Forelimb muscle (tissue), 1 donor: Measurements from ENCODE around the gene RPL21. TPM values are rescaled to one million over a fixed set of nuclear protein-coding genes. Genes with fewer than 3 reads are reported as not detected.
"Not testable (repeated sequence)": the region's sequence is repeated elsewhere in the genome, so short reads cannot be mapped to it uniquely, and the experiment has no call there.

Experiments
- DNase-seq: peaks from one replicate; pipeline ENCODE4 v3.0.0-alpha.2; 2013; ENCODE audit warnings: low read depth
- polyA plus RNA-seq: library from polyadenylated mRNA; unstranded; fragments of 120-200 nt; gene quantifications from one replicate; pipeline ENCODE4 v1.2.1, GENCODE V29; 2013; ENCODE audit not compliant: insufficient read length

The RPL21 gene
- polyA plus RNA-seq, 1 donor, result 1,062 TPM

DNA sequence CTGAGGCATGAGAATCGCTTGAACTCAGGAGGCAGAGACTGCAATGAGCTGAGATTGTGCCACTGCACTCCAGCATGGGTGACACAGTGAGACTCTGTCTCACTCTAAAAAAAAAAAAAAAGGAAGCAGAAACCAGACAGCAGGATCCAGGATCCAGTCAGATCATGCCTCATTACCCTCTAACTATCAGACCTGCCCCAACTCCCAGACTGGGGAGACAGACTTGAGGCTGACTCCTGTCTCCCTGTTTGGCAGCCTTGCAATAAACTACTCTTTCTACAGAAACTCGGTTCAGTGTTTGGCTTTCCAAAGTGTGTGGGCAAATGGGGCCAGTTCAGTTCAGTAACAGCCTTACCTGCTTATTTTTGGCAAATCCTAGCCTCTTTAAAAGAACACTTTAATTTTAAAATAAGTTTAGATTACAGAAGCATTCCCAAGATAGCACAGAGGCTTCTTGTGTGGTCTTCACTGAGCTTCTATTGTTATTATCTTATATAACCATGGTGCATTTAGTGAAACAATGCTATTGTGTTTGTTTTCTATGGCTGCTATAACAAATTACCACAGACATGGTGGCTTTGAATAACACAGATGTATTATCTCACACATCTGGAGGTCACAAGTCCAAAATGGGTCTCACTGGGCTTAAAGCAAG, 37.8 kb downstream of the RPL21 start:
- no peak for DNase-seq

DNA sequence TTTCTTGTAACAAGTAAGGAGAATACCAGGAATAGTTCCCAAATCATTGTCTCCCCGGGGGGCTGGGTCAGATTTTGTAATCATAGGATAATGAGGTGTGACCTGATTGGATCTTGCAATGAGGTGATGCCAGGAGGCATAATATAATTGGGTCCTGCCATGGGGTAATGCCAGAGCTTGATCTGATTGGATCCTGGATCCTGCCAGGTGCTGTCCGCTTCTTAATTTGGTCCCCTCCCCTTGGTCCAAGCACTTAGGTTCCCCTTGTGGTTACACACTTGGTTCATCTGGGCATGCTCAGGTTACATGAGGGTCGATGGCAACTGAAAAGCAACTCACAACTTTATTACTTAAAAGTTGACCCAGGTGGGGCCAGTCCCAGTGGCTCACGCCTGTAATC, 39.4 kb downstream of the RPL21 start:
- no peak for DNase-seq

GRCh38 chr13:27291967-27292366, 40.6 kb downstream of the RPL21 start:
- DNase-seq, result not testable (repeated sequence)

DNA sequence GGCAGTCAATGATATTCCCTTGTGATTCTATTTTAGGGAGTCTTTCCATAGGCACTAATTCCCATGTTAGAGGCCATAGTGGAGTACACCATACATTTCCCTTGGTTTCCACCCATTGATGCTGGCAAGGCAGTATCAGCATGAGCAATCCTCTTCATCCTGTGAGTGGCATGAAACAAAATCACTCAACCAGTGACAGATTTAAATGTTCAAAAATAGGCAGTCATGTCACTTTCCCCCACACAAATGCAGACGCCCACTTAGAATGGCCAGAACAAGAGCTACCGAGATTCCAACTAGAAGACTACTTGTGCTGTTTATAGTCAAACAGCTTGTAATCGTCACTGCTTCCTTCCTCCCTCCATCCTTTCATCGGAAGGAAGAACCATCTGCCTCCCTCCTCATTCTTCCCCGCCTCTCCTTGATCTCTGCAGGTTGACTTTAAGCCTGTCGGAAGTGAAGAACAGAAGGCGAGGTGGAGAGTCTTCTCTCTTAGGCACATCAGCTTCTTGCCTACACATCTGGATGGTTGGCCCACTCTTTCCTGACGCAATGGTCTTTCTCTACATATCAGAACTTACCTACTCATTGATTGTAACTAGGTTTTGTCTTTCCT, 41.8 kb downstream of the RPL21 start:
- no peak for DNase-seq

DNA sequence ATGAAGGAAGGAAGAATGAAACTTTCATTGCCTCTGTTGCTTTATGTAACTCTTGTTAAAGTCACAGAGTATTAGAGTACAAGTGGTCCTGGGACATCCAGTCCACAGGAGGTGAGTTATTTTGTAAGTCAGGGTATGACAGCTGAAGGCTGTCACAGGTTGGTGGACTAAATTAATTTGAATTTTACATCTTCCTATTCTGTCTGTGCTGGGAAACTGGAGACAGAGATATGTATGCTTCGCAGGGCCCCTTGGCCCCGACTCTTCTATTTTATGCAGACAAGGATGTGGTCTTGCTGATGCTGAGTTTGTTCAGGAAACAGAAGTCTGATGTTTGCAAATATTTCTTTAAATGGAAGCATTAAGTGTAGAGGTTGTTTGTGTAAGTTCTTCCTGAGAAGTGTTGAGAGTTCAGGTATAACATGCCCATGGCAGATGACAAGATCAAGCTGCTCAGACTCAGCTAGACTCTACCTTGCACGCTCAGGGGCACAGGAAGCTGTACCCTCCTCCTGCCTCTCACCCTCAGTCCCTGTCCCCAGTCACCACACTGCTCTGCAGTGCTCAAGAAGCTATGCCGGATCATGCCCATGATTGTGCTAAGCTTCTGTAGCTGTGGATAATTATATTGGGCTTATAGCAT, 42.6 kb downstream of the RPL21 start:
- no peak for DNase-seq

DNA sequence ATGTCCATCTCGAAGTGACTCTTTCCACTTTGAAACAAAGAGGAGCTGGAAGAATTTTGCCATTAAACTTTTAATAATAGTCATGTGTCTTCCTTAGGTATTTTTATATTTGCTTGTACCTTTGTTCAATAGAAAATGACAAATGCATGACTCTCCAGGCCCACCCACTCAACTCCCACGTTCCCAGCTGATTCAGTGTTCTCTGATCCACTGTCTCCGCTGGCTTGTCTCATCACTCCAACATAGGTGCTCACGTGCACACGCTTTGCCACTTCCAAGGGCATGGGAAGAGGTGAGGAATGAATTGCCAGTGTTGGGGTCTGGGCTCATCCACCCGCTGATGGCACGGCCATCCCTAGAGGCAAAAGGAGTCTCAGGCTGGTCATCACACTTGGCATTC, 43.7 kb downstream of the RPL21 start:
- DNase-seq, result no peak

- DNase-seq, result no peak
Measured at GRCh38 chr13:27295660-27296059, 44.3 kb downstream of the RPL21 start.

GRCh38 chr13:27296496-27296895, 45.1 kb downstream of the RPL21 start:
- DNase-seq, result no peak

- no peak for DNase-seq
Measured at GRCh38 chr13:27298849-27299248, 47.5 kb downstream of the RPL21 start.

GRCh38 chr13:27300406-27300805, 49.0 kb downstream of the RPL21 start:
- DNase-seq, result not testable (repeated sequence)

DNA sequence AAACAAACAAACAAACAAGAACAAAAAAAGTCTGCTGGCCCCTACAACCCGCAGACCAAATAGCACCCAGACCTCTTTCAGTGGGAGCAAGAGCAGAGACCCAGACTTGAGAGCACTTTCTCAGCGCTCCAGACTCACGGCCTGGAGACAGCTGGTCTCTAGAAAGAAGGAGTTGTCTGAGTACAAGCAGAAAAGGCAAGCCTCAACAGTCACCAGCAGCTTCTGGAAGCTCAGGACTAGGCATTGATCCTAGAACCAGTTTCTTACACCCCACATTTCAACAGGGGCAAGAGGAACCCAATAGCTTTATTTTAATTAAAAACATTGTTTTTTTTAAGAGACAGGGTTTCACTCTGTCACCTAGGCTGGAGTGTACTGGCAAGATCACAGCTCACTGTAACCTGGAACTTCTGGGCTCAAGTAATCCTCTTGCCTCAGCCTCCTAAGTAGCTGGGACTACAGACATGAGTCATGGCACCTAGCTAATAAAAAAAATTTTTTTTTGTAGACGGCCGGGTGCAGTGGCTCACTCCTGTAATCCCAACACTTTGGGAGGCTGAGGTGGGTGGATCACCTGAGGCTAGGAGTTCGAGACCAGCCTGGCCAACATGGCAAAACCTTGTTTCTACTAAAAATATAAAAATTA, 49.7 kb downstream of the RPL21 start:
- DNase-seq, result no peak

DNA sequence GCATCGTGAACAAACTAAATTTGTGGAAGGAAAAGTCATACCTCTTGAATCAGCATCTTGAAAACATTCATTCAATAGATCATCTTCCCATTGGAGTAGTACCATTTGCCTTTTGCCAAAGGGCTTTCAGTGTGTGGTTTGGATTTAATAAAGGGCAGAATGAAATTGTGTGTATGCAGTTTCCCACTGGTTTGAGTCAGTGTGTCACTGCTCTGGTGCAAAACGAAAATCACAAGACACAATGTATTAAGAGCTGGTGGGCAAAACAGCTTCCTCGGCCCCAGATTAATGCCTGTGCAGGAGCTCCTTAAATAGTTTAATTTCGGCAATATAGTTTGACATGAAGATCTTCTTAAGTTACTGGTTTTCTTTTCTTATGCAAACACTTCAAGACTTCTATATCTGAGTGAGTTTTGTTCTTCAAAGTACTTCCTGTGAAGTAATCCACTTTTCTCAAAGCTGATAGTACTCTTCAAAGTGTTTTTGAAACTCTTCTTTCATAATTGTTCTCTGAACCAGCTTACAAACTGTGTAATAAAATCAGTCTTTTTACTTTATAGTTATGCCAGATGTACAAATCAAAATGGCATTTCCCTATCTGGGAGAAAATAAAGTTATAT, 51.4 kb downstream of the RPL21 start:
- no peak for DNase-seq

DNA sequence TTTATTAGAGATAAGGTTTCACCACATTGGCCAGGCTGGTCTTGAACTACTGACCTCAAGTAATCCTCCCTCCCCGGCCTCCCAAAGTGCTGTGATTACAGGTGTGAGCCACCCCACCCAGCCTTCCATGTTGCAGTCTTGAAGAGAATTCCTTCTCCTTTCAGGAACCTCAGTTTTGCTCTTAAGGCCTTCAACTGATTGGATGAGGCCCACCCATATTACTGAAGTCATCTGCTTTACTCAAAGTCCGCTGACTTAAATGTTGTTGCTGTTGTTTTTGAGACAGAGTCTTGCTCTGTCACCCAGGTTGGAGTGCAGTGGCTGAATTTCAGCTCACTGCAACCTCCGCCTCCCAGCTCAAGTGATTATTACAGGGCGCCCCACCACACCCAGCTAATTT, 52.7 kb downstream of the RPL21 start:
- no peak for DNase-seq

- DNase-seq, result no peak
Measured at GRCh38 chr13:27304611-27305010, 53.3 kb downstream of the RPL21 start.

Other genes with a start within 250 kb of the RPL21 start
- 21.5 TPM for gene USP12, start 79.7 kb upstream of the RPL21 start, polyA plus RNA-seq
- gene RASL11A, start 19.3 kb downstream of the RPL21 start, polyA plus RNA-seq, result 1.3 TPM
- gene GTF3A, start 173.1 kb downstream of the RPL21 start, polyA plus RNA-seq, result 162 TPM
- gene MTIF3, start 199.0 kb downstream of the RPL21 start, polyA plus RNA-seq, result 62.9 TPM